Tibial artery (tissue), 4 donors: ENCODE measurements around the gene TNS1.
A peak's percentile ranks its signal among the peaks of the same experiment; 100 is the strongest.

Source experiments
- DNase-seq, 2 donors: peaks; one replicate each; pipeline ENCODE4 v3.0.0-alpha.2; 2019
- H3K27ac ChIP-seq, 2 donors: fragments of 200-600 bp; sonication (generic) in 1 of 2; 1 replicate in 1 of 2; 2 replicates in 1 of 2; pipeline ENCODE4 v1.5.1; 2018 to 2019; ENCODE audit warnings: mild to moderate bottlenecking in 1 of 2
- H3K27me3 ChIP-seq, 2 donors: fragments of 200-600 bp; sonication (generic) in 1 of 2; one replicate each; pipeline versions ENCODE4 v1.5.1 to v1.6.0; 2016 to 2019
- H3K36me3 ChIP-seq, 3 donors: fragments of 200-600 bp; sonication (generic) in 2 of 3; one replicate each; pipeline ENCODE4 v1.5.1; 2016 to 2019; ENCODE audit warnings: mild to moderate bottlenecking in 2 of 3
- H3K4me1 ChIP-seq, 4 donors: fragments of 200-600 bp; sonication (generic) in 2 of 4; 1 replicate in 3 of 4; 2 replicates in 1 of 4; pipeline ENCODE4 v1.5.1; 2016 to 2019
- H3K4me3 ChIP-seq, 2 donors: fragments of 200-600 bp; sonication (generic) in 1 of 2; 1 replicate in 1 of 2; 2 replicates in 1 of 2; pipeline ENCODE4 v1.5.1; 2018 to 2019; ENCODE audit warnings: mild to moderate bottlenecking in 2 of 2
- H3K9me3 ChIP-seq, 3 donors: fragments of 200-600 bp; sonication (generic) in 1 of 3; one replicate each; pipeline ENCODE4 v1.5.1; 2016 to 2019
- CTCF ChIP-seq, 2 experiments: fragments of 200-600 bp in 1 of 2; fragments of 450-650 bp in 1 of 2; IDR thresholded peaks; one replicate each; pipeline ENCODE4 v1.5.1; 2017 to 2019; ENCODE audit warnings: antibody characterized with exemption in 2 of 2, mild to moderate bottlenecking in 1 of 2, moderate library complexity in 1 of 2
- intact Hi-C: fragments of 100-400 bp; cut with DNase I; formaldehyde crosslinking; loops from one replicate; pipeline ENCODE4 v1.15.0; 2023; ENCODE audit warnings: low total_unique reads

TNS1 gene

GRCh38 chr2:217889656-217890055 is 113.1 kb downstream of the TNS1 start:
- intact Hi-C loops = loop anchor here (5.0 to 10.0 kb wide), 3 partner anchors 102 to 1875 kb away; partner anchors contain the start of gene MREG
- DNase-seq = no peak
- TF ChIP-seq CTCF (IDR thresholded peaks at IDR 0.05) = no peak
- peaks cover 94 to 98% (median 95%) of the 10 kb centered on the region in 3 donors for H3K36me3 ChIP-seq
- peak overlapping the region; percentile 95 to 98 for H3K27ac ChIP-seq
- H3K4me3 ChIP-seq = no peak overlapping the region
- H3K27me3 ChIP-seq = no peaks in the 10 kb centered on the region
- peaks cover 0 to 91% (median 50%) of the 10 kb centered on the region in 4 donors for H3K4me1 ChIP-seq
- H3K9me3 ChIP-seq = no peaks in the 10 kb centered on the region

- Histone ChIP-seq H3K27me3 (no peaks in the 10 kb centered on the region), H3K36me3 (peaks cover 94 to 98% (median 95%) of the 10 kb centered on the region in 3 donors), H3K4me1 (peaks cover 0 to 79% (median 40%) of the 10 kb centered on the region in 4 donors), H3K27ac (peak overlapping the region; percentile 95 to 98), H3K9me3 (no peaks in the 10 kb centered on the region), H3K4me3 (no peak overlapping the region)
- TF ChIP-seq CTCF (IDR thresholded peaks at IDR 0.05) = no peak
- intact Hi-C loops = loop anchor here (5.0 to 10.0 kb wide), 3 partner anchors 101 to 1873 kb away; partner anchors contain the start of gene MREG
- DNase-seq = peak in 1 of 2 donors; percentile 64
Measured at GRCh38 chr2:217887841-217888701, 114.7 kb downstream of the TNS1 start.

- Histone ChIP-seq H3K9me3 (no peaks in the 10 kb centered on the region), H3K27ac (peak overlapping the region; percentile 95 to 98), H3K27me3 (no peaks in the 10 kb centered on the region), H3K36me3 (peaks cover 94 to 98% (median 95%) of the 10 kb centered on the region in 3 donors), H3K4me1 (peaks cover 0 to 77% (median 32%) of the 10 kb centered on the region in 4 donors), H3K4me3 (no peak overlapping the region)
- DNase-seq = peak in 1 of 2 donors; percentile 86
- TF ChIP-seq CTCF (IDR thresholded peaks at IDR 0.05) = peak; percentile 73 to 82
- intact Hi-C loops = loop anchor here (5.0 to 10.0 kb wide), 3 partner anchors 100 to 1872 kb away; partner anchors contain the start of gene MREG
Measured at GRCh38 chr2:217886720-217887309, 116.0 kb downstream of the TNS1 start.

GRCh38 chr2:217886091-217886490 is 116.7 kb downstream of the TNS1 start:
- peaks cover 94 to 98% (median 95%) of the 10 kb centered on the region in 3 donors for H3K36me3 ChIP-seq
- no peak overlapping the region for H3K4me3 ChIP-seq
- no peaks in the 10 kb centered on the region for H3K9me3 ChIP-seq
- no peak for TF ChIP-seq CTCF (IDR thresholded peaks at IDR 0.05)
- H3K27me3 ChIP-seq = no peaks in the 10 kb centered on the region
- intact Hi-C loops = loop anchor here (5.0 to 10.0 kb wide), 3 partner anchors 99 to 1871 kb away; partner anchors contain the start of gene MREG
- peak overlapping the region; percentile 62 to 98 for H3K27ac ChIP-seq
- peaks cover 0 to 77% (median 31%) of the 10 kb centered on the region in 4 donors for H3K4me1 ChIP-seq
- DNase-seq = no peak

- Histone ChIP-seq H3K36me3 (peaks cover 94 to 98% (median 95%) of the 10 kb centered on the region in 3 donors), H3K27me3 (no peaks in the 10 kb centered on the region), H3K4me1 (peaks cover 0 to 77% (median 28%) of the 10 kb centered on the region in 4 donors), H3K4me3 (no peak overlapping the region), H3K9me3 (no peaks in the 10 kb centered on the region), H3K27ac (peak overlapping the region; percentile 62 to 98)
- no peak for DNase-seq
- intact Hi-C loops = loop anchor here (5.0 to 10.0 kb wide), 3 partner anchors 98 to 1870 kb away; partner anchors contain the start of gene MREG
- no peak for TF ChIP-seq CTCF (IDR thresholded peaks at IDR 0.05)
Measured at GRCh38 chr2:217884985-217885384, 117.8 kb downstream of the TNS1 start.
